Endothelial cell of umbilical vein (primary cell): ENCODE measurements around the gene BCL11B. TPM values are rescaled to one million over a fixed set of nuclear protein-coding genes. Genes with fewer than 3 reads are reported as not detected.

ENCODE experiments used
- BruUV-seq: library from RNA; stranded (reverse); fragments of 400-500 nt; replicated peaks from 2 replicates; lab custom pipeline; 2021; lab: Mats Ljungman, UMichigan
- CTCF ChIA-PET: fragments of 300-600, 350-600 bp; sonication (Branson Sonifier 250); formaldehyde crosslinking; loops from one replicate; lab custom pipeline; 2021; ENCODE audit warnings: antibody characterized with exemption, inconsistent platforms; lab: Charles Lee
- POLR2A ChIA-PET: fragments of 300-600, 350-600 bp; sonication (Branson Sonifier 250); formaldehyde crosslinking; loops from one replicate; lab custom pipeline; 2021; ENCODE audit warnings: antibody characterized with exemption, inconsistent platforms; lab: Charles Lee
- DNase-seq: peaks from one replicate; pipeline ENCODE4 v3.0.0-alpha.2; 2011; ENCODE audit warnings: low read depth, low spot score
- FAIRE-seq: peaks from 2 replicates; lab custom pipeline; 2011; peaks lifted over from hg19 to GRCh38; lab: Jason Lieb, UNC
- H2AFZ ChIP-seq: 2 replicates; pipeline ENCODE4 v1.6.0; 2012; ENCODE audit warnings: low read depth, low read length, control low read depth, inconsistent platforms
- H3K27ac ChIP-seq: 2 replicates; pipeline ENCODE4 v1.5.1; 2011; ENCODE audit warnings: low read depth, mild to moderate bottlenecking, control low read depth, low read length, moderate library complexity; ENCODE audit not compliant: insufficient read depth
- H3K27me3 ChIP-seq, 2 experiments: 2 replicates each; pipeline versions ENCODE4 v1.6.0 to v1.6.1; 2011; ENCODE audit warnings: low read length in 2 of 2, mixed read lengths in 1 of 2; ENCODE audit not compliant: control insufficient read depth in 2 of 2, insufficient read depth in 2 of 2
- H3K36me3 ChIP-seq, 2 experiments: 2 replicates in 1 of 2; 3 replicates in 1 of 2; pipeline ENCODE4 v1.5.1; 2011; ENCODE audit warnings: low read length in 2 of 2, mild to moderate bottlenecking in 1 of 2, moderate library complexity in 1 of 2; ENCODE audit not compliant: control insufficient read depth in 2 of 2, insufficient read depth in 2 of 2; ENCODE audit errors: extremely low read depth in 1 of 2
- H3K4me1 ChIP-seq: 3 replicates; pipeline ENCODE4 v1.5.1; 2011; ENCODE audit warnings: mild to moderate bottlenecking, low read length; ENCODE audit not compliant: control insufficient read depth, insufficient read depth; ENCODE audit errors: extremely low read depth
- H3K4me2 ChIP-seq: 2 replicates; pipeline ENCODE4 v1.6.1; 2011; ENCODE audit warnings: low read length, control low read depth, mixed read lengths; ENCODE audit not compliant: insufficient read depth
- H3K4me3 ChIP-seq, 3 experiments: fragments of 200-600 bp in 1 of 3; sonication (generic), shearing (Covaris generic) in 1 of 3; replicated peaks in 1 of 3; 2 replicates each; pipeline ENCODE4 v1.5.1; 2011 to 2016; ENCODE audit warnings: control low read depth in 3 of 3, low read length in 3 of 3, mild to moderate bottlenecking in 2 of 3, inconsistent platforms in 1 of 3, low read depth in 1 of 3, moderate library complexity in 1 of 3; ENCODE audit not compliant: insufficient read depth in 1 of 3
- H3K79me2 ChIP-seq: 2 replicates; pipeline ENCODE4 v1.6.0; 2012; ENCODE audit warnings: low read length, inconsistent platforms; ENCODE audit not compliant: control insufficient read depth, insufficient read depth
- H3K9ac ChIP-seq: replicated peaks from 2 replicates; pipeline ENCODE3; 2011; ENCODE audit warnings: low read length, control low read depth; ENCODE audit not compliant: insufficient read depth; ENCODE audit errors: extremely low read depth
- H3K9me1 ChIP-seq: replicated peaks from 3 replicates; pipeline ENCODE4 v1.6.0; 2011; ENCODE audit warnings: mild to moderate bottlenecking, low read length; ENCODE audit not compliant: control insufficient read depth, insufficient read depth; ENCODE audit errors: extremely low read depth
- H3K9me3 ChIP-seq: replicated peaks from 2 replicates; pipeline ENCODE4 v1.5.1; 2012; ENCODE audit warnings: low read length, inconsistent platforms; ENCODE audit not compliant: control insufficient read depth, insufficient read depth
- H4K20me1 ChIP-seq: replicated peaks from 2 replicates; pipeline ENCODE3; 2011; ENCODE audit warnings: mild to moderate bottlenecking, low read length; ENCODE audit not compliant: control insufficient read depth, insufficient read depth; ENCODE audit errors: extremely low read depth
- EZH2 ChIP-seq: IDR thresholded peaks from 2 replicates; pipeline ENCODE4 v1.6.1; 2012; ENCODE audit warnings: borderline replicate concordance, low read depth, mild to moderate bottlenecking, moderate library complexity, low read length, inconsistent platforms; ENCODE audit not compliant: severe bottlenecking
- GATA2 ChIP-seq: IDR thresholded peaks from 2 replicates; pipeline ENCODE4 v1.7.0; 2011; ENCODE audit warnings: low read depth, mild to moderate bottlenecking, moderate library complexity, mixed read lengths, low read length; ENCODE audit not compliant: insufficient read length, insufficient read depth
- MAX ChIP-seq: IDR thresholded peaks from 2 replicates; pipeline ENCODE4 v1.6.1; 2011; ENCODE audit not compliant: insufficient read depth, insufficient read length
- MYC ChIP-seq: IDR thresholded peaks from one replicate; pipeline ENCODE4 v1.6.1; 2011; ENCODE audit warnings: mild to moderate bottlenecking, low read depth, low read length
- dilution Hi-C: fragments of 300-500 bp; cut with MboI; formaldehyde crosslinking; loops from one replicate; pipeline ENCODE4 v1.15.0; 2019; ENCODE audit warnings: low sequenced_read_pairs; ENCODE audit not compliant: extremely low pct_ligation_motif_present
- intact Hi-C: fragments of 100-400 bp; cut with micrococcal nuclease; formaldehyde crosslinking; loops from one replicate; pipeline ENCODE4 v1.10.0; 2022
- polyA plus RNA-seq, 4 experiments: library from polyadenylated mRNA; depleted of rRNA in 3 of 4; stranded (reverse) in 3 of 4; unstranded in 1 of 4; fragments of >200 nt; gene quantifications; 2 replicates each; pipeline versions ENCODE4 v1.2.1 to v1.2.3, GENCODE V29; 2011 to 2012; ENCODE audit warnings: missing spikeins in 1 of 4
- total RNA-seq: library from RNA; stranded (reverse); gene quantifications from 2 replicates; pipeline ENCODE4 v1.2.3, GENCODE V29; 2021

The BCL11B gene
- total and polyA plus RNA-seq, 2 donors (not counting 3 experiments of a cell fraction or from before 2014, with no cell fraction given), result 0.03 to 0.07 TPM

DNA sequence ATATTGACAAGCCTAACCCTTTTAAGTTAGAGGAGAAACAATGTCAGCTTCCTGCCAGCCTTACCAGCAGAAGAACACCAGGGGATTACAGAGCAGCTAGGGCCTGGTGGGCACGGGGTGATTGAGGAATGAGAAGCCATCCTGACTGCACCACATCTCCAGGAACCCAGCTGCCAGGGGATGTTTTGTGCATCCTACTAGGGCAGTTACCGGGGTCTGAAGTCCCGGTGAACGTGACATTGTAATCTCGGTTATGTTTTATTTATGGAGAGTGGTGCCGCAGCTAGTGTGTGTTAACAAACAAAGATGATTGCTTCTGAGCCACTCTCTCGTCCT is 115.9 kb downstream of the BCL11B start:
- FAIRE-seq, result no peak
- Histone ChIP-seq H3K9me1 (no peaks in the 10 kb centered on the region), H3K4me3 (no peak overlapping the region), H3K27me3 (no peaks in the 10 kb centered on the region), H3K9ac (no peak overlapping the region), H3K36me3 (no peaks in the 10 kb centered on the region), H2AFZ (no peak overlapping the region), H3K4me2 (no peak overlapping the region), H3K27ac (no peak overlapping the region), H3K4me1 (no peaks in the 10 kb centered on the region), H3K9me3 (no peaks in the 10 kb centered on the region), H3K79me2 (no peaks in the 10 kb centered on the region), H4K20me1 (no peaks in the 10 kb centered on the region)
- DNase-seq, result no peak
- dilution Hi-C loops (no loop called here), intact Hi-C loops (no loop called here)
- BruUV-seq, result no TSS peak
- CTCF ChIA-PET, result no interaction called here
- POLR2A ChIA-PET, result no interaction called here
- TF ChIP-seq MAX, result no peak
- no peak for TF ChIP-seq EZH2
- TF ChIP-seq GATA2, result no peak

DNA sequence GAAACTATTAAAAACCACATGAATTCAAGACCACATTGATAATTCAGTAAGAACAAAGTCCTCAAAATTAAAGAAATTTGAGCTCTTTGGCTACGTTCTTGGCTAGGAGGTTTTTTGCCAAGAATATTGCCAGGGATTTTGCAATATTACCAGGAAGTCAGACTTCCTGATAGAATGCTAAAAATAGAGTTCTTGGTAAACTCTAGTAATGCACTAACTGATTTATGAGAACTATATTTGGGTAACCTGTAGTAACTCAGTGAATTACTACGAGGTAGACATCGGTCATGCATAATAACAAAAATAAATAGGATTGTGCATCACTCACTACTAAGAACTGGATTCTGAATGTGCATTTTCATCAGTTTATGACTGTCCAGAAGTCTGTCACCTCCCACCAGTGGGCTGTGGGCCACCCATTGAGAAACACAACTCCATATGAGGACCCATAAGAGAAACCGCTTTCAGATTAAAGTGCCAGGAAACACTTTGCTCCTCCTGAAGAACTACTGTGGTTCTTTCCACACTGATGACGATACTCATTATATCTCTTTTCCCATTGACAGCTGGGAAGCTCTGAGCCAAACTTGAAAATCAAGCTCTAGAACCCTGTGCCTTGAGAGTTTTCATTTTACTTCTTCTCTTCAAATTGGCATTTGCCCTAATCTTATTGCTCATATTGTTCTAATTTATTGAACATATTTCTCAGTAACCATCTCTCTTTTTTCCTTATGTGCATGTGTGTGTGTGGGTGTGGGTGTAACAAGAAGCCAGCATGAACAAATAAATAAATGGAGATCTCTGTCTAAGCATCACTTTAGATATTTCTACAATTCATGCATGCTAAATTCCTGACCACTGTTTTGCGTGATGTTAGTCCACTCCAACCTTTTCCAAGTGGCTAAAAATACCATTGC is 116.6 kb downstream of the BCL11B start:
- intact Hi-C loops (no loop called here), dilution Hi-C loops (no loop called here)
- ChIA-PET CTCF (no interaction called here), POLR2A (no interaction called here)
- no peak overlapping the region for H2AFZ ChIP-seq
- no peak overlapping the region for H3K27ac ChIP-seq
- no peak for TF ChIP-seq MYC
- TF ChIP-seq GATA2, result no peak
- TF ChIP-seq MAX, result no peak
- TF ChIP-seq EZH2, result no peak
- H3K9me3 ChIP-seq, result no peaks in the 10 kb centered on the region
- no peak overlapping the region for H3K4me2 ChIP-seq
- no peak for DNase-seq
- no peaks in the 10 kb centered on the region for H3K36me3 ChIP-seq
- H3K4me3 ChIP-seq, result no peak overlapping the region
- BruUV-seq, result no TSS peak
- H3K27me3 ChIP-seq, result no peaks in the 10 kb centered on the region
- H3K79me2 ChIP-seq, result no peaks in the 10 kb centered on the region
- H4K20me1 ChIP-seq, result no peaks in the 10 kb centered on the region
- H3K9ac ChIP-seq, result no peak overlapping the region
- no peak for FAIRE-seq
- no peaks in the 10 kb centered on the region for H3K4me1 ChIP-seq
- H3K9me1 ChIP-seq, result no peaks in the 10 kb centered on the region
